ENCODE data around the gene PDE6G. TPM values are rescaled to one million over a fixed set of nuclear protein-coding genes. Genes with fewer than 3 reads are reported as not detected.

Gene PDE6G
- total and polyA plus RNA-seq, 2 donors (not counting 1 experiment from before 2014, with no cell fraction given) = 0.69 to 1.1 TPM

DNA sequence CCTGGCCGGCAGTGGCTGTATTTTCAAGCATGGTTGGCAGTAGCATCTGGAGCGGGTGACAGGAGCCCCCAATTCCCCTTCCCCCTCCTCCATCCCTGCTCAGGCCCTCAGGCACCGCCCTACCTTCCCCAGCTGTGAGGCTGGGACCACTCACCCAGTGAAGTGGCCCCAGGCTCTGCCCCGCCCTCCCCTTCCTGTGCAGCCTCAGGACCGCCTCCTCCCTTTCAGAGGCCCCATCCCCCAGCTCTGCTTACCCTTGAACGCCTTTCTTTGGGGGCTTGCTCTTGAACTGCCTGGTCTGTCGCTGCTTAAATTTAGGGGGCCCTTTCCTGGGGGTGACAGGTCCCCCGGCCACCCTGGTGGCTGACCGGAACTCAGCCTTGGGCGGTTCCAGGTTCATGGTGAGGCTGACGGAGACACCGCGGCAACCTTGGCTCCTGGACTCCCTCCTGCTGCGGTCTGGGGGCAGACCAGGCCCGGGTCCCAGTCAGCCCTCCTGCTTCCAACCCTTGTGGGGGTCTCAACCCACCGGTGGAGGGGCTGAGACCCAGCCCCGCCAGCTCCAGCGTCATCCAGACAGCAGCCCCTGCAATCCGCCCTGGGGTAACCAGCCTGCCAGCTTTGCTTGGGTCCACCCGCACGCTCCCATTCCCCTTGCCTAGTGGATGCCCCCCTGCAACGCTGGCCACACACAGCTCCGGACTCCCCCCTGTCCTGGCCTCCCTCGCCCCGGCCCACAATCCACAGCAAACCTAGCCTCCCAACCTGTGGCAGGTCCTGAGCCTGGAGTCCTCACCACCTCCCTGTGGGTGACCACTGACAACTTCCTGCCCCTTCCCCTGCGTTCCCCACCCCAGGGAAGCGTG lies 3.2 kb downstream of the PDE6G start:
- peak overlapping the region; percentile 92 for H3K4me2 ChIP-seq (replicated peaks; ENCODE audit: low read depth, low read length, poor library complexity, severe bottlenecking)
- POLR2A ChIA-PET = interaction anchor here (0.7 kb wide), 1 partner anchor 134 kb away, joined by 3 read pairs; no protein-coding TSS in a partner anchor
- 7% methylated on average over 24 of the region's 27 CpGs for WGBS (ENCODE audit: insufficient coverage)
- peaks cover 12 to 18% of the 10 kb centered on the region in 2 donors for H3K4me1 ChIP-seq (ENCODE audit: control insufficient read depth in 2 of 2, insufficient read depth in 2 of 2, low read length in 2 of 2)
- H2AFZ ChIP-seq (ENCODE audit: insufficient read depth, low read depth, low read length, poor library complexity, severe bottlenecking) = peak overlapping the region; percentile 87
- H4K20me1 ChIP-seq (ENCODE audit: control insufficient read depth, insufficient read depth, low read length, poor library complexity, severe bottlenecking) = no peaks in the 10 kb centered on the region
- Mint-ChIP-seq H3K4me1 (peaks cover 15% of the 10 kb centered on the region), H3K27ac (no peak overlapping the region), H3K9me3 (ENCODE audit: insufficient read depth) (no peaks in the 10 kb centered on the region), H3K4me3 (peak overlapping the region; percentile 86), H3K27me3 (peaks cover 14% of the 10 kb centered on the region)
- DNase-seq = peak; percentile 47
- CTCF ChIA-PET = no interaction called here
- no peaks in the 10 kb centered on the region for H3K79me2 ChIP-seq (ENCODE audit: control insufficient read depth, insufficient read depth, low read length)
- no peak overlapping the region for H3K27ac ChIP-seq (ENCODE audit: low read length in 2 of 2)
- intact Hi-C loops (cut with micrococcal nuclease) = no loop called here
- H3K9me3 ChIP-seq (ENCODE audit: control extremely low read depth in 1 of 3, control insufficient read depth in 2 of 3, insufficient read depth in 1 of 3, low read length in 2 of 3) = peaks cover 0 to 21% (median 3%) of the 10 kb centered on the region in 3 donors
- H3K27me3 ChIP-seq (replicated peaks in 1 of 4; ENCODE audit: control extremely low read depth in 1 of 4, control insufficient read depth in 3 of 4, insufficient read depth in 4 of 4, low read length in 3 of 4) = peaks cover 0 to 31% (median 4%) of the 10 kb centered on the region in 4 experiments
- TF ChIP-seq, protein P1, sequence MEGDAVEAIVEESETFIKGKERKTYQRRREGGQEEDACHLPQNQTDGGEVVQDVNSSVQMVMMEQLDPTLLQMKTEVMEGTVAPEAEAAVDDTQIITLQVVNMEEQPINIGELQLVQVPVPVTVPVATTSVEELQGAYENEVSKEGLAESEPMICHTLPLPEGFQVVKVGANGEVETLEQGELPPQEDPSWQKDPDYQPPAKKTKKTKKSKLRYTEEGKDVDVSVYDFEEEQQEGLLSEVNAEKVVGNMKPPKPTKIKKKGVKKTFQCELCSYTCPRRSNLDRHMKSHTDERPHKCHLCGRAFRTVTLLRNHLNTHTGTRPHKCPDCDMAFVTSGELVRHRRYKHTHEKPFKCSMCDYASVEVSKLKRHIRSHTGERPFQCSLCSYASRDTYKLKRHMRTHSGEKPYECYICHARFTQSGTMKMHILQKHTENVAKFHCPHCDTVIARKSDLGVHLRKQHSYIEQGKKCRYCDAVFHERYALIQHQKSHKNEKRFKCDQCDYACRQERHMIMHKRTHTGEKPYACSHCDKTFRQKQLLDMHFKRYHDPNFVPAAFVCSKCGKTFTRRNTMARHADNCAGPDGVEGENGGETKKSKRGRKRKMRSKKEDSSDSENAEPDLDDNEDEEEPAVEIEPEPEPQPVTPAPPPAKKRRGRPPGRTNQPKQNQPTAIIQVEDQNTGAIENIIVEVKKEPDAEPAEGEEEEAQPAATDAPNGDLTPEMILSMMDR (IDR thresholded peaks at IDR 0.05) = no peak
- no peak for TF ChIP-seq EZH2 (IDR thresholded peaks at IDR 0.05; ENCODE audit: borderline replicate concordance, insufficient read depth, low read depth, low read length, poor library complexity, severe bottlenecking)
- peak overlapping the region; percentile 9 to 66 (median 51) for H3K4me3 ChIP-seq (ENCODE audit: control extremely low read depth in 1 of 5, extremely low read depth in 1 of 5, insufficient read depth in 1 of 5, low read depth in 2 of 5, low read length in 4 of 5)
- ATAC-seq (ENCODE audit: low read depth) = peak; percentile 75
- no peaks in the 10 kb centered on the region for H3K36me3 ChIP-seq (replicated peaks in 1 of 2; ENCODE audit: control extremely low read depth in 1 of 2, control insufficient read depth in 1 of 2, extremely low read depth in 1 of 2, insufficient read depth in 2 of 2, low read length in 1 of 2)
- peak overlapping the region; percentile 70 for H3K9ac ChIP-seq (ENCODE audit: low read length)

GRCh38 chr17:81651692-81652091 lies 4.7 kb downstream of the PDE6G start:
- Histone ChIP-seq H3K4me2 (replicated peaks; ENCODE audit: low read depth, low read length, poor library complexity, severe bottlenecking) (no peak overlapping the region), H3K27me3 (replicated peaks in 1 of 4; ENCODE audit: control extremely low read depth in 1 of 4, control insufficient read depth in 3 of 4, insufficient read depth in 4 of 4, low read length in 3 of 4) (peaks cover 0 to 36% (median 4%) of the 10 kb centered on the region in 4 experiments), H3K9me3 (ENCODE audit: control extremely low read depth in 1 of 3, control insufficient read depth in 2 of 3, insufficient read depth in 1 of 3, low read length in 2 of 3) (peaks cover 0 to 21% (median 3%) of the 10 kb centered on the region in 3 donors), H3K36me3 (replicated peaks in 1 of 2; ENCODE audit: control extremely low read depth in 1 of 2, control insufficient read depth in 1 of 2, extremely low read depth in 1 of 2, insufficient read depth in 2 of 2, low read length in 1 of 2) (no peaks in the 10 kb centered on the region), H3K27ac (ENCODE audit: low read length in 2 of 2) (no peak overlapping the region), H3K9ac (ENCODE audit: low read length) (no peak overlapping the region), H3K79me2 (ENCODE audit: control insufficient read depth, insufficient read depth, low read length) (no peaks in the 10 kb centered on the region), H2AFZ (ENCODE audit: insufficient read depth, low read depth, low read length, poor library complexity, severe bottlenecking) (no peak overlapping the region), H3K4me3 (ENCODE audit: control extremely low read depth in 1 of 5, extremely low read depth in 1 of 5, insufficient read depth in 1 of 5, low read depth in 2 of 5, low read length in 4 of 5) (no peak overlapping the region), H3K4me1 (ENCODE audit: control insufficient read depth in 2 of 2, insufficient read depth in 2 of 2, low read length in 2 of 2) (peaks cover 12 to 18% of the 10 kb centered on the region in 2 donors), H4K20me1 (ENCODE audit: control insufficient read depth, insufficient read depth, low read length, poor library complexity, severe bottlenecking) (no peaks in the 10 kb centered on the region)
- DNase-seq (no peak), ATAC-seq (ENCODE audit: low read depth) (no peak)
- H3K27ac Mint-ChIP-seq = no peak overlapping the region
- ChIA-PET CTCF (no interaction called here), POLR2A (no interaction called here)
- H3K27me3 Mint-ChIP-seq = peaks cover 18% of the 10 kb centered on the region
- H3K9me3 Mint-ChIP-seq (ENCODE audit: insufficient read depth) = no peaks in the 10 kb centered on the region
- peak overlapping the region; percentile 49 for H3K4me3 Mint-ChIP-seq
- 86% methylated on average over 8 of the region's 10 CpGs for WGBS (ENCODE audit: insufficient coverage)
- intact Hi-C loops (cut with micrococcal nuclease) = no loop called here
- H3K4me1 Mint-ChIP-seq = peaks cover 15% of the 10 kb centered on the region
- no peak for TF ChIP-seq EZH2 (IDR thresholded peaks at IDR 0.05; ENCODE audit: borderline replicate concordance, insufficient read depth, low read depth, low read length, poor library complexity, severe bottlenecking)
- TF ChIP-seq, protein P1 (IDR thresholded peaks at IDR 0.05) = no peak
